NCI-H446 treated with DMSO at 0.1 percent for 48 hours (cell line): ENCODE results near the gene GATA3.

Source experiments
- DNase-seq: peaks from one replicate; lab custom pipeline; 2025; lab: John Stamatoyannopoulos, UW

GATA3 gene

GRCh38 chr10:8037941-8038894, 16.3 kb upstream of the GATA3 start:
- DNase-seq, result no peak

GRCh38 chr10:8039321-8039881, 15.1 kb upstream of the GATA3 start:
- DNase-seq, result no peak

GRCh38 chr10:8040651-8041050, 13.8 kb upstream of the GATA3 start:
- no peak for DNase-seq

GRCh38 chr10:8041284-8041991, 13.1 kb upstream of the GATA3 start:
- no peak for DNase-seq

GRCh38 chr10:8041992-8042720, 12.3 kb upstream of the GATA3 start:
- no peak for DNase-seq

GRCh38 chr10:8042721-8043568, 11.5 kb upstream of the GATA3 start:
- DNase-seq, result no peak

- DNase-seq, result no peak
Measured at GRCh38 chr10:8043569-8044306, 10.8 kb upstream of the GATA3 start.

GRCh38 chr10:8044331-8044907, 10.1 kb upstream of the GATA3 start:
- DNase-seq, result no peak

GRCh38 chr10:8044908-8045725, 9.4 kb upstream of the GATA3 start:
- DNase-seq, result no peak

GRCh38 chr10:8045726-8046494, 8.6 kb upstream of the GATA3 start:
- DNase-seq, result no peak

- DNase-seq, result no peak
Measured at GRCh38 chr10:8047452-8048280, 6.8 kb upstream of the GATA3 start.

GRCh38 chr10:8048281-8049008, 6.0 kb upstream of the GATA3 start:
- no peak for DNase-seq

GRCh38 chr10:8049045-8049864, 5.2 kb upstream of the GATA3 start:
- no peak for DNase-seq

- no peak for DNase-seq
Measured at GRCh38 chr10:8049865-8050555, 4.5 kb upstream of the GATA3 start.

GRCh38 chr10:8050556-8051108, 3.9 kb upstream of the GATA3 start:
- no peak for DNase-seq
